Measurements from ENCODE around the gene LRRC39. TPM values are rescaled to one million over a fixed set of nuclear protein-coding genes. Genes with fewer than 3 reads are reported as not detected.
A peak's percentile ranks its signal among the peaks of the same experiment; 100 is the strongest.

Gene LRRC39
- total RNA-seq, 4 donors from 2014 or later, result 0.69 to 1.6 (median 0.78) TPM; not detected in 1

DNA sequence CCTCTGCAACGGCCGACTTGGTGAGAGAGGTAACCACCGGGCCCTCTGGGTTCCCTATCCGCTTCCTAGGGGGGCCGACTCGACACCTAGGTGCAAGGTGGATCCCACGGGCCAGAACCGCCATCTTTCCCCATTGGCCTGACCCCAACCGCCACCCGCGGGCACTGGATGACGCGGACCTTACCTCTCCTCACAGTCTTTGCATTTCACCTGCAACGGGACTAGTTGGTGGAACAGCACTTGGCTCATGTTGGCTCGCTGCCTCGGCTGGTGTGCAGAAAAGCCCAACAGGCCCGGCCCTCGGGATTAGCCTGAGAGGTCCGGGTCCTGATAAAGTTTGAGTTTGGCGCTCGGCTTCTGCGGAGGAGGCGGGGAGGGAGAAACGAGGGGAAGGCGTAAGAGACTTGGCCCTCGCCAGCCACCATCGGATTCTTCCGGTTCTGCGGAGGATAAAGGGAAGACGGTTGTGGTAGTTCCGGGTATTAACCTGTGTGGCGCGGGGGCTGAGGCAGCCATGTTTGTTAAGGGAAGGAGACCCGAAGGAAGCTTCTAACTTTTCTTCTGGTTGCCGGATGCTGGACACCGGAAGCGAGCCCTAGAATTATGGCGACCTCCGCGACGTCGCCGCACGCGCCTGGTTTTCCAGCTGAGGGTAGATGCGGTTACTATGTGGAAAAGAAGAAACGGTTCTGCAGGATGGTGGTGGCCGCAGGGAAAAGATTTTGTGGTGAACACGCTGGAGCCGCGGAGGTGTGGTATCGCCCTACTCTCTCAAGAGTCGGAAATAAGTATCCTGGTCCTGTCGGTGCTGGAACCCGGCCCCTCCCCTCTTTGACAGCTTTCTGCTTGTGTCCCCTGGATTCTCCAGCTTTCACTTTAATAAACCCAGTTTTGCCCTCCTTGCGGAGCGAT lies 45.2 kb downstream of the LRRC39 start, which contains the start of the genes SASS6 and TRMT13:
TSS of gene SASS6 (minus strand) at position 365 of the 912 bp plus-strand sequence. CDS start at position 249, 116 bp downstream.
TSS of gene TRMT13 (plus strand) at position 598 of the 912 bp plus-strand sequence. CDS start at position 604, 6 bp downstream.
- peaks cover 0 to 47% (median 4%) of the 10 kb centered on the region in 3 donors for H3K4me1 ChIP-seq
- ATAC-seq, result peak; percentile 99
- H3K27me3 ChIP-seq, result no peaks in the 10 kb centered on the region
- TF ChIP-seq POLR2AphosphoS5 (IDR thresholded peaks at IDR 0.05) (peak; percentile 92), POLR2A (IDR thresholded peaks at IDR 0.05) (no peak), EP300 (IDR thresholded peaks at IDR 0.05) (no peak)
- TF ChIP-seq, protein P1, sequence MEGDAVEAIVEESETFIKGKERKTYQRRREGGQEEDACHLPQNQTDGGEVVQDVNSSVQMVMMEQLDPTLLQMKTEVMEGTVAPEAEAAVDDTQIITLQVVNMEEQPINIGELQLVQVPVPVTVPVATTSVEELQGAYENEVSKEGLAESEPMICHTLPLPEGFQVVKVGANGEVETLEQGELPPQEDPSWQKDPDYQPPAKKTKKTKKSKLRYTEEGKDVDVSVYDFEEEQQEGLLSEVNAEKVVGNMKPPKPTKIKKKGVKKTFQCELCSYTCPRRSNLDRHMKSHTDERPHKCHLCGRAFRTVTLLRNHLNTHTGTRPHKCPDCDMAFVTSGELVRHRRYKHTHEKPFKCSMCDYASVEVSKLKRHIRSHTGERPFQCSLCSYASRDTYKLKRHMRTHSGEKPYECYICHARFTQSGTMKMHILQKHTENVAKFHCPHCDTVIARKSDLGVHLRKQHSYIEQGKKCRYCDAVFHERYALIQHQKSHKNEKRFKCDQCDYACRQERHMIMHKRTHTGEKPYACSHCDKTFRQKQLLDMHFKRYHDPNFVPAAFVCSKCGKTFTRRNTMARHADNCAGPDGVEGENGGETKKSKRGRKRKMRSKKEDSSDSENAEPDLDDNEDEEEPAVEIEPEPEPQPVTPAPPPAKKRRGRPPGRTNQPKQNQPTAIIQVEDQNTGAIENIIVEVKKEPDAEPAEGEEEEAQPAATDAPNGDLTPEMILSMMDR (IDR thresholded peaks at IDR 0.05), result peak in 2 of 4 experiments; percentile 34 to 35
- H3K36me3 ChIP-seq, result peaks cover 0 to 10% of the 10 kb centered on the region in 2 donors
- peak within 1 kb of the TSS; percentile 68 to 78 for H3K4me3 ChIP-seq
- H3K9me3 ChIP-seq, result no peaks in the 10 kb centered on the region
- peak within 1 kb of the TSS; percentile 40 to 75 (median 72) for H3K27ac ChIP-seq
- 0 to 1% methylated on average over 20 to 50 of the region's 57 CpGs for WGBS, 2 donors (ENCODE audit: low coverage in 1 of 2)

DNA sequence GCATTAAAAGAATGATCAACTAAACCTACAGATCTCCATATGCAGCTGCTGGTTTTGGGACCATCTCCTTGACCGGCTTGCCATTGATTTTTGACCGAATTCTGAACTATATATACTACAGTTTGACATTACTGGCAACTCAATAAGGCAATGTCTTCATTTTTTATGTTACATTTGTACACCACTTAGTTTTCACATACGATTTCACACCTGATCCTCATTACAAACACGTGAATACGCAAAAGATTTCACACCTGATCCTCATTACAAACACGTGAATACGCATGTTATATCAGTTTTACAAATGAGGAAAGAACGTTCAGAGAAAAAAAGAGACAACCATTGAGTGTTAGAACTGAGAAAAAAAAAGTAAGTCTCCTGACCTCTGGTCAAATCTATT lies 46.4 kb downstream of the LRRC39 start:
- ATAC-seq, result no peak
- Histone ChIP-seq H3K27ac (no peak overlapping the region), H3K36me3 (no peaks in the 10 kb centered on the region), H3K27me3 (no peaks in the 10 kb centered on the region), H3K4me1 (peaks cover 0 to 47% (median 4%) of the 10 kb centered on the region in 3 donors), H3K9me3 (no peaks in the 10 kb centered on the region), H3K4me3 (peak overlapping the region in 1 of 2 donors; percentile 78)
- TF ChIP-seq POLR2AphosphoS5 (IDR thresholded peaks at IDR 0.05), result no peak
- TF ChIP-seq POLR2A (IDR thresholded peaks at IDR 0.05), result no peak
- TF ChIP-seq, protein P1 (IDR thresholded peaks at IDR 0.05), result no peak
- TF ChIP-seq EP300 (IDR thresholded peaks at IDR 0.05), result no peak
- WGBS, 2 donors (ENCODE audit: low coverage in 1 of 2), result 82 to 88% methylated on average over 8 of the region's 8 CpGs

DNA sequence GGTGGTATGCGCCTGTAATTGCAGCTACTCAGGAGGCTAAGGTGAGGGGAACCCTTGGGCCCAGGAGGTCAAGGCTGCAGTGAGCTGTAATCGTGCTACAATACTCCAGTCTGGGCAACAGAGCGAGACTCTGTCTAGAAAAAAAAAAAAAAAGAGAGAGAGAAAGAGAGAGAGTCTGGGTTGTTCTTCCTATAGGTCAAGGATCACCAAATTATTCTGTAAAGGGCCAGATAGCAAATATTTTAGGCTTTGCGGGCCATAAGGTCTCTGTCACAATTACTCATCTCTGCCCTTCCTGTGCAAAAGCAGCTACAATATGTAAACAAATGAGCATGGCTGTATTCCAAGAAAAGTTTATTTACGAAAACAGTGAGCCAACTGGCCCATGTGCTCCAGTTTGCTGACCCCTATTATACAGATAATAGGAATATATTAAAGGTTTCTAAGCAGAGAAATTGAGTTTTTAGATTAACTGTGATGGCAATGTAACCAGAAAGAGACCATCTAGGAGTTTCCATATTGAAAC lies 47.4 kb downstream of the LRRC39 start:
- Histone ChIP-seq H3K27ac (no peak overlapping the region), H3K27me3 (no peaks in the 10 kb centered on the region), H3K4me1 (peaks cover 0 to 43% (median 4%) of the 10 kb centered on the region in 3 donors), H3K4me3 (no peak overlapping the region), H3K36me3 (no peaks in the 10 kb centered on the region), H3K9me3 (no peaks in the 10 kb centered on the region)
- ATAC-seq, result no peak
- TF ChIP-seq, protein P1 (IDR thresholded peaks at IDR 0.05), result no peak
- peak in 1 of 2 donors; percentile 4 for TF ChIP-seq POLR2A (IDR thresholded peaks at IDR 0.05)
- 67 to 77% methylated on average over 2 to 5 of the region's 5 CpGs for WGBS, 2 donors (ENCODE audit: low coverage in 1 of 2)

DNA sequence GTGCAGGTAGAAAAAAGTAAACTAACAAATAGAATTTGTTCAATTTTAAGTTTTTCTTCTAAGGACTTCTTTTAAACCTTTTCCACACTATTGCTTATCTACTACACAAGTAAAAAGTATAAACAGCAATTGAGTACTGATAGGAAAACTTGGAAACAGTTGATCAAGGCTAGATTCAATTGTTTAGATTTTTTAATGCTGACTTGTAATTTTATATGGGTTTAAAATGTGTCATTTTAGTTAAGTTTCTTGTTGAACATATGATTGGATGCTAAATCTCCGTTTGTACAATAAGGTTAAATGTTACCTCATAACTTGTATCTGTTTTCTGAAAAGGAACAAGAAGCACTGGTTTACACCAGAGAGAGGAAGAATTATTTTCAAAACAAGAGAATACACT lies 50.8 kb downstream of the LRRC39 start:
- 68 to 76% methylated on average over 1 of the region's 1 CpG for WGBS, 2 donors (ENCODE audit: low coverage in 1 of 2)
- Histone ChIP-seq H3K36me3 (peaks cover 0 to 11% of the 10 kb centered on the region in 2 donors), H3K4me3 (no peak overlapping the region), H3K9me3 (no peaks in the 10 kb centered on the region), H3K27me3 (no peaks in the 10 kb centered on the region), H3K27ac (no peak overlapping the region), H3K4me1 (peaks cover 0 to 17% (median 0%) of the 10 kb centered on the region in 3 donors)
- ATAC-seq, result no peak
- TF ChIP-seq POLR2AphosphoS5 (IDR thresholded peaks at IDR 0.05), result no peak
- TF ChIP-seq, protein P1 (IDR thresholded peaks at IDR 0.05), result no peak
- no peak for TF ChIP-seq EP300 (IDR thresholded peaks at IDR 0.05)
- TF ChIP-seq POLR2A (IDR thresholded peaks at IDR 0.05), result no peak
